Coronary artery (tissue), 2 donors: Measurements from ENCODE around the gene KCTD6.

Experiments used
- DNase-seq: peaks from one replicate; pipeline ENCODE4 v3.0.0-alpha.2; 2017; ENCODE audit warnings: low spot score
- H3K27ac ChIP-seq, 2 donors: fragments of 200-600 bp; sonication (generic); one replicate each; pipeline ENCODE4 v1.5.1; 2016 to 2019
- H3K4me3 ChIP-seq: fragments of 200-600 bp; sonication (generic); 2 replicates; pipeline ENCODE4 v1.5.1; 2016; ENCODE audit warnings: mild to moderate bottlenecking, moderate library complexity
- TF ChIP-seq, protein P1 (sequence below): fragments of 200-600 bp; sonication (generic); IDR thresholded peaks from one replicate; pipeline ENCODE4 v1.5.1; 2019; ENCODE audit warnings: antibody characterized with exemption

KCTD6 gene

DNA sequence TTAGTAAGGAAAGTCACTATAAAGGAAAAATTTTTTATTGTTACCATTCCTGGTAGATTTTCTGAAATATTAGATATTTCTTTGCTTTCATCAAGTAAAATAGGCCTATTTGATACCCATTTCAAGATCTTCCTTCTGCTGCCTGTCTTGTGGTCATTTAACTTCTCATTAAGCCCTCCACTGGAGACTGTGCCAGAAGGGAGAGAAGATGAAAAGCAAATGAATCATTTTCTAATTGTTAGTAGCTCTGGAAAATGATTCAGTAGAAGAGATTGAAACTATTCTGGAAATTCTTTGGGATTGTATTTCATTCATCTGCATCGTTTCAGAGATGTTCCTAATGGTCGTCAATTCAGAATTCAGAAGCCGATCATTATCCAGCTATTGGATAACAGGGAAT lies 3.2 kb downstream of the KCTD6 start:
- no peak for DNase-seq
- no peak overlapping the region for H3K4me3 ChIP-seq
- H3K27ac ChIP-seq = no peak overlapping the region
- TF ChIP-seq, protein P1, sequence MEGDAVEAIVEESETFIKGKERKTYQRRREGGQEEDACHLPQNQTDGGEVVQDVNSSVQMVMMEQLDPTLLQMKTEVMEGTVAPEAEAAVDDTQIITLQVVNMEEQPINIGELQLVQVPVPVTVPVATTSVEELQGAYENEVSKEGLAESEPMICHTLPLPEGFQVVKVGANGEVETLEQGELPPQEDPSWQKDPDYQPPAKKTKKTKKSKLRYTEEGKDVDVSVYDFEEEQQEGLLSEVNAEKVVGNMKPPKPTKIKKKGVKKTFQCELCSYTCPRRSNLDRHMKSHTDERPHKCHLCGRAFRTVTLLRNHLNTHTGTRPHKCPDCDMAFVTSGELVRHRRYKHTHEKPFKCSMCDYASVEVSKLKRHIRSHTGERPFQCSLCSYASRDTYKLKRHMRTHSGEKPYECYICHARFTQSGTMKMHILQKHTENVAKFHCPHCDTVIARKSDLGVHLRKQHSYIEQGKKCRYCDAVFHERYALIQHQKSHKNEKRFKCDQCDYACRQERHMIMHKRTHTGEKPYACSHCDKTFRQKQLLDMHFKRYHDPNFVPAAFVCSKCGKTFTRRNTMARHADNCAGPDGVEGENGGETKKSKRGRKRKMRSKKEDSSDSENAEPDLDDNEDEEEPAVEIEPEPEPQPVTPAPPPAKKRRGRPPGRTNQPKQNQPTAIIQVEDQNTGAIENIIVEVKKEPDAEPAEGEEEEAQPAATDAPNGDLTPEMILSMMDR = no peak

DNA sequence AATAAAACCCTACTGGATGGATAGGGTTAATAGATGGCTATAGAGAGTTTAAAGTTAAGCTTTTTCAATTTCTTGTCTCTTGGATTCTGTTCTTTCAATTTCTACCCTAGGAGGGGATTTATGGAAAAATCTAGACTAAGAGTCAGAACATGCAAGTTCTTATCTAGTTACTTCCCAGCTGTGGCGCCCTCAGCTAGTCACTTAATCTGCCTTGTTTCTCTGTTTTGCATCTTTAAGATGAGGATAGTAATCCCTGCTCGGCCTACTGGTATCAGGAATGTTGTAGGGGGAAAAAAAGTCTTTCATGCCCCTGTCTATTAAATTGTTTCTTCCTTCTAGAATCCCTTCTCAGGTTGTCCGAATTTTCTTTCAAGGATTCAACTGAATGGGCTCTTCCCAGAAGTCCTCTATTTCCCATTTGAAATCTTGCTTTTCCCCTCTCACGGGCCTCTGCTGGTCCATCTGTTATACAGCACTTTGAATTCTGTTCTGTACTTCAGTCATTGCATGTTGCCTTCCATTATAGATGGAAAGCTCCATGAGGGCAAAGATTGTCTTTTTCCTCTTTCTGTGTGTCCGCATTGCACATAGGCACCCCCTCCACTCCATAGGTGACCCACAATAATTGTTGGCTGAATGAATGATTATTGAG lies 4.4 kb downstream of the KCTD6 start:
- TF ChIP-seq, protein P1 = no peak
- Histone ChIP-seq H3K27ac (no peak overlapping the region), H3K4me3 (peak overlapping the region; percentile 6)
- no peak for DNase-seq

DNA sequence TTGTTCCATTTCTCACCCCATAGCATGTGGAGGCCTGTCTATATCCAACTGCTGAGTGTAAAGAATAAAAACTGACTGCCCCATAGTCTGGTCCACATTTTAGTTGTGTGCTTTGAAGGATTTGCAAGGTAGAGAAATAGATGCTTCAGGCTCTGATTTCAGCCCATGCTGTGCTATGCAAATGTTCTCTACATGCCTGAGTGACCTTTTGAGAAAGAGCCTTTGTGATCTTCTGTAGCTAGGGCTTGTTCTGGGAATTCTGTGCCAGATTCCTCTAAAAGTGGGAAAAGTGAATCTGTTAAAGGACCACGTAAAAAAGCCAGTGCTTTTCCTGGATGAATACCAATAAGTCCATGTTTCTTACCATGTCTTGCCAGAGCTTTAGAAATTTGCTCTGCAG lies 5.2 kb downstream of the KCTD6 start:
- Histone ChIP-seq H3K4me3 (peak overlapping the region; percentile 6), H3K27ac (peak overlapping the region in 1 of 2 donors; percentile 23)
- DNase-seq = no peak
- TF ChIP-seq, protein P1 = no peak

DNA sequence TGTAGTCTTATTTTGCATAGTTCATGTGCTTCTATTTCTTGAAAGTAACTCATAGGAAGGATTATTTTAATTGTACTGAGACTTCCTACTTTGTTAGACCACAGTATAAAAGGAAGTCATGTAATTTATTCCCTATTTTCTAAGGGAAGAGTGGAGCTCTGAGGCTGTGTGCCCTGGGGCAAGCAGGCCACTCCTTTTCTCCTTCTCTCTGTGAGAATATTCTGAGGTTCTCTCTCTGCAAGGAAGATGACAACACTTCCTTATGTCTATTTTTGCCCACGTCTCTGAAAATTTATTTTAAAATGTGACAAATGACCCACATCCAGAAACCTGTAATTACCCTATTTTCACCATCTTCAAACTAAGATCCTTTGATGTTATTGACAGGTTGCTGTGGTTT lies 11.0 kb downstream of the KCTD6 start:
- DNase-seq = no peak
- Histone ChIP-seq H3K4me3 (no peak overlapping the region), H3K27ac (no peak overlapping the region)
- TF ChIP-seq, protein P1 = no peak

DNA sequence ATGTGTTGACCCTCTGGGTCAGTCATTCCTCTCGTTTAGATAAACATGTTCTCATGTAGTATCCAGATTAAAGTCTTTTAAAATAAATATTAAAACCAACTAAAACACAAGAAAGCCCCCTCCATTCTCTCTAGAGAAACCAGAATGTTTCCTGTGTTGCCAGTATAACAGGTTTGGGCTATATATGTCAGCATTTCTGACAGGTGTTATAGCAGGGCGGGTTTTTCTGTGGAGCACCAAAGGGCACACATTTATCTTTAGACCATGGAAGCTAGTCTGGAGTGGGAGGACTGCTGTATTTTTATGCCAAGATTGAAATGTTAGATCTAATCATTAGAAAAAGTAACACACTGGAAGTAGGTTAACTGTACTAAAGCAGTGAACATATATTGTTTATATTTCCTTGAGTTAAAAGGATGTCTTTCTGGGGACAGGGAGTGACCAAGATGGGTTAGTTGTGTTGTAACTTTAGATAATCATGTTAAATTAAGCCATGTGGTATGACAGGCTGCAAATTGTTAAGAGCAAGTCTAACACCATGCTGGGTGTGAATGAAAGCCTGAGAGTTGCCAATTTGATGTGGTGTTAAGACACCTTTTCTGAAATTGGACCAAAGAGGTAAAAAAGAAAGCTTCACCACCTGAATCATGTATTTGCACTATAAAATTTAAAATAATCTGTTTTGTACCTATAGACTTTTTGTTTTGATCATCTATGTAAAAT lies 15.6 kb downstream of the KCTD6 start:
- Histone ChIP-seq H3K27ac (no peak overlapping the region), H3K4me3 (no peak overlapping the region)
- no peak for DNase-seq
- TF ChIP-seq, protein P1 = no peak

DNA sequence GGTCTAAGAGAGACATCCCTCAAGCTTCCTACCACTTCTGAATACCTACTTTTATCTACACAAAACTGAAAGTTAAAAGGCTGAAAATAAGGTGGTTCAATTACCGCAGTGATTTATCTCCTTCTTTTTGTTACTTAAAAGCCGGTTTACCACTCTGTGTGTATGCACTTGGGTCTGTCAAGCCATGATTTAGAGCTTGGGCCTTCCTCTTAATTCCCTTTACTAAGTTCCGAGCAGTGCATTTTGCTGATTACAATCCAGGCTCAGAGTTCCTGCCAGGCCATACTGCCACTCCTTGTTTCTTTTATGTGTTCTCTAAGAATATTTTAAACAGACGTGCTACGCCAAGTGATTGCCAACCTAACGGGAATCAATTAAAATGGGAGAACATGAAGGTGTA lies 16.5 kb downstream of the KCTD6 start:
- TF ChIP-seq, protein P1 = no peak

DNA sequence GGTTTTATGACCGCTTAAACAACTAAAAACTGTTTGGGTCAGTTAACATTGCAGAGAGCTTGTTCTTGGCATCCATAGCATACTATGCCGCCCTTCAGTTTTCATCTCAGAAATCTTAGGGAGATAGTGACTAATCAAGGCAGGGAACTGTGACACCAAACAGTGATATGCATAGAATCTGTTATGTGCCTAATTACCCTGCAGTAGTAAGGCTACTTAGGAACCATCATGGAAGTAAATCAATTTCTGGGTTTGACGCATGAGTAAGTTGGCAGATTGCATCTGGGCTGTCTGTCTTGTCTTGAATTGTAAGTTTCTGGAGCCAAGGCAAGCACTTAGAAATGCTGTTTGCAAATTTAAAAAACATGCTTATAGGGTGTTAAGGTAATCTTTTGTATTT lies 22.5 kb downstream of the KCTD6 start:
- TF ChIP-seq, protein P1 = no peak
- DNase-seq = no peak
- Histone ChIP-seq H3K4me3 (no peak overlapping the region), H3K27ac (no peak overlapping the region)

More for the DNA sequence above, 16.5 kb downstream of the KCTD6 start:
- DNase-seq = no peak
- Histone ChIP-seq H3K27ac (no peak overlapping the region), H3K4me3 (no peak overlapping the region)
